HuH-7 (cell line): Measurements from ENCODE around the gene MIDN.
A peak's percentile ranks its signal among the peaks of the same experiment; 100 is the strongest.

Source experiments
- DNase-seq: peaks from one replicate; pipeline ENCODE4 v3.0.0; 2011; ENCODE audit warnings: low spot score

Gene MIDN

DNA sequence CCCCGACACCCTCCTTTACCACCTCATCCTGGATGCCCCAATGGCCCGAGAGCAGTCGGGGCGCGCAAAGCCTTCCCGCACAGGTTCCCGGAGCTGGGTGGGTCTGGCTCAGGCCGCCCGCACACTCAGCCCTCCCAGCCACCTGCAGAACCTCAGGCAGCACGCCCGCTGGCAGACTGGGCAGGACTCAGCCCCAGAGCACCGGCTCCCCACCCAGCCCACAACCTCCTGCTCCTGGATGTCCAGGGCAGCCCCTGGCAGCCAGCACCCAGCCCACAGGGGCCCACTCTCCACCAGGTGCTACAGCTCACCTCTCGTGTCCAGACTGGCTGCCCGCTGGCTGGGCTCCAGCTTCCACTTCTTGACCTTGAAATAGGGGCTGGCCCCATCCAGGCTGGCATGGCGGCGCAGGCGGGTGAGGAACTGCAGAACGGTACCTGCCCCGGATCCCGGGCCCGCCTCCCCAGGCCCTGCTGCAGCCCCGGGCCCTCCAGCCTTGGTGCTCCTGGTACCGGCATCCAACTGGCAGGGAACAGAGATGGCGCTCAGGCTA is 15.2 kb upstream of the MIDN start:
- no peak for DNase-seq

DNA sequence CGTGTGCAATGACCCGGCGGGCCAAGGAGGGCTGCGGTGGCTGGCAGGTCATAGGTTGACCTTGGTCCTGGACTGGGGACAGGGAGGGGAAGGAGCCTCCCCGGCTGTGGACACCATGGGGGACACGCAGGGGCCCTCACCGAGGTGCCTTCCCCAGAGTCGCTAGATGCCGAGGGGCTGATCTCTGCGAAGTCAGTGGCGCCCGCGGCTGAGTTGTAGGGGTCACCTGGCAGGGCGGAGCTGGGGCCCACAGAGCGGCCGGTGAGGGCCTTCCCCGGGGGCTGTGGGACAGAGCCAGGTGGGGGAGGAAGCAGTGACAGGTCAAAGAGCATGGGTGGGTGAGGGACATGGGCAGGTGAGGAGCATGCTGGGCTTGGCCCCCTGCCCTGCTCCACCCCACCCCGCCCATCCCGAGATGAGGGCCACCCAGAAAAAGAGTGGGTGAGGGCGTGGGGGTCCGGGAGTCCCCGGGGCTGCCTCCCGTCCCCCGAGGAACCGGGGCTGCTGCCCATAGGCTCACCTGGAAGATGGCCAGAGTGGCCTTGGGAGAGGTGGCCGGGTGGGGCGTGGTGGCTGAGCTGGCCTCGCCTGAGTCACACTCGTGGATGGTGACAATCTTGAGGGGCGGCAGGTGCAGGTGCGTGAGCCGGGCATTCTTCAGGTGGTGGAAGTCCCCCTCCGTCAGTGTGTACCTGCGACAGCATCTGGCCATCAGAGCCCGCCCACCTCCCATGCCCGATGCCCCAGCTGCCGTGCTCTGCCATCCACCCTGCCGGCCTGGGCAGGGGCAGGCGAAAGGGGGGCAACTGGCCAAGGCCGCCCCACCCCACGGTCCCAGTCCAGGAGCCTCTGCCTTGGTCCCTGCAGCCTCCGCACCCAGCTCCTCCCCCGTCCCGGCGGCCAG is 14.1 kb upstream of the MIDN start:
- no peak for DNase-seq

DNA sequence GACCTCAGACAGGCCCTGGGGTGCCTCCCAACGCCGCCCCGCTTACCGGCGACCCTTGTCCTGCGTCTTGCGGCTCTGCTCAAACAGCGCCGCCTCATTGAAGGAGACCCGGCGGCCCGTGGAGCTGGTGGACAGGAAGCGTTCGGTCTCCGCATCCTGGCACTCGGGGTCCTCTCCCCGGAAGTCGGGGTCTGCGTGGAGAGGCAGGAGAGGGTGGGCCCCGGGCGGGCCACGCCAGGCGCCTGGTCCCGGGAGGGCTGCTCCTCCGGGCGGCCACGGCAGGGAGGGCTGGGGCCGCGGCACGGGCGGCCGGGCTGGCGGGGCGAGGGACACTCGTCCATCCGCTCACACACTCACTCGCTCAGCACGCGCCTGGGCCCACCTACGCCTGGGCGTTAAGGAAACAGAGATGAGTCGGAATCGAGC is 13.4 kb upstream of the MIDN start:
- no peak for DNase-seq

DNA sequence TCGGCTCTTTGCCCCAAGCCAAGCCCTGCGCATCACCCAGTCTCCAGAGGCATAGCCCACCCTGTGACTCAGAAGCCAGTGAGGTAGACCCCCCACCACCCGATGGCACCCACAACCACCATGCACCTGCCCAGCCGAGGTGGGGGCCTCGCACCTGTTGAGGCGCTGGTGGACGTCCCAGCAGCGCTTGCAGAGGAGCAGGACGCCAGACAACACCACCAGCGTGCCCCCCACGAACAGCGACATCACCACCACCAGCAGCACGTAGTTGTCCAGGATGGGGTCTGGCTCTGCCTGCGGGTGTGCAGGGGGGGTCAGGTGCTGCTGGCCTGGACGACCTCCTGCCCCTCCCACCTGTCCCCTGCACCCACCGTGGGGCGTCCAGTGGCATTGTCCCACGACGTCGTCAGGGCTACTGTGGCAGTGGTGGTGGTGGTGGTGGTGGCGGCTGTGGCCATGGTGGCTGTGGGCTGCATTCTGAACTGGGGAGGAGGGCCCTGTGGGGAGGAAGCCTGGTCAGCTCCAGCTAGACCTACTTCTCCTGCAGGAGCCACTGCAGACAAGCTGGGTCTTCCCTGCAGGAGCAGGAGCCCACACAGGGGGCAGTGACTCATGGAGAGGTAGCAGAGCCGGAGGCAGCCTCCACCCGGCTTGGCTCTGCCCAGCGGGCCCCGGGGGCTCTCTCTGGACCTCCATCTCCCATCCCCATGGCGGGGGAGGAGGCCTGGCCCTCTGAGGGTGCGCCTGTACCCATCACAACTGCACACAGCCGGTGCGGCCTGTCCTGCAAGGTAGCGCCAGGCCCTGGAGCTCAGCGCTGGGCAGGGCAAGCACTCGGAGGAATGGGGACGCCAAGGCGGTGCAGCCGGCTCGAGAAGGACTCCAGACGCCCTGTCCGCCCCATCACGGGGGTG is 12.5 kb upstream of the MIDN start:
- no peak for DNase-seq

DNA sequence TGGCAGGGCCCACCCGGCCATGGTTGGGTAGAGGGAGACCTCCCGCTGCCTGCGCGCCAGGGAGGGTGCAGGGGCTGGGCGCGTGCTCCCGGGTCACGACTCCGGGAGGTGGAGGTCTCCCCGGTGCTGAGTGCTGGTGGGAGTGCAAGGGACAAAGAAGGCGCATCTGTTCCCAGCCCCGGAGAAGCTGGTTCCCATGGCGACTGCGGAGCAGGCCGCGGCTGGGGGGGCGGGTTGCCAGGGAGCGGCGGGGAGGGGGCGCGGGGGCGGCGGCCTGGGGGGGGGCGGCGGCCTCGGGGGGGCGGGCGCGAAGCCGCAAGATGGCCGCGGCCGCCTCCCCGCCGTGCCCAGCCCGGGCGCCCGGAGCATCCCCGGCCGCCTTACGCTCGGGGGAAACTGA is 11.8 kb upstream of the MIDN start:
- DNase-seq = no peak

DNA sequence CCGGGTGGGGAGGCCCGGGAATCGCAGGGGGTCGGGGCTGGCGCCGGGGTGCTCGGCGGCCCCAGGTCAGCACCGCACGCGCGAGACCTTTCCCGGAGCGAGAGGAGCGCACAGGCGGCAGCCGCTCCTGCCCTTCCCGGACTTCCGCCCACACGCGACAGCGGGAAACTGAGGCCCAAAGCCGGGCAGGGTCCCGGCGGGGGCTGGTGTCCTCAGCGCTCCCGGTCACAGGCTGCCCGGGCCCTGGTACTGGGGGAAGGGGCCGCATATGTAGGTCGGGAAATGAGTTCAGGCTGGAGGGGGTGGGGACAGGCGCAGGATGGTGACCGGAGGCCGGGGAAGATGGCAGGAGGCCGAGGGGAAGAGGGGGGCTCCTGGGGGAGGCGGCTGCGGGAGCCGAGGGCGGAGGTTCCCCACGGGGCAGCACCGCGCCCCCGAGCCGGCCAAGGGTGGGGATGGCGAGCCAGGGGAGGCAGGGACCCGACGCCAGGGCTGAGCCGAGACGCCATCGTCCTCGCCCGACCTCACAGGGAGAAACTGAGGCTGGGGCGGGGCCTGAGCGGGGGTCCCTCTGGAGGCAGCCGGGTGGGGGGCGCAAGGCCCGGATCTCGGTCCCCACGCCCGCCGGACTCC is 11.2 kb upstream of the MIDN start:
- DNase-seq = no peak

DNA sequence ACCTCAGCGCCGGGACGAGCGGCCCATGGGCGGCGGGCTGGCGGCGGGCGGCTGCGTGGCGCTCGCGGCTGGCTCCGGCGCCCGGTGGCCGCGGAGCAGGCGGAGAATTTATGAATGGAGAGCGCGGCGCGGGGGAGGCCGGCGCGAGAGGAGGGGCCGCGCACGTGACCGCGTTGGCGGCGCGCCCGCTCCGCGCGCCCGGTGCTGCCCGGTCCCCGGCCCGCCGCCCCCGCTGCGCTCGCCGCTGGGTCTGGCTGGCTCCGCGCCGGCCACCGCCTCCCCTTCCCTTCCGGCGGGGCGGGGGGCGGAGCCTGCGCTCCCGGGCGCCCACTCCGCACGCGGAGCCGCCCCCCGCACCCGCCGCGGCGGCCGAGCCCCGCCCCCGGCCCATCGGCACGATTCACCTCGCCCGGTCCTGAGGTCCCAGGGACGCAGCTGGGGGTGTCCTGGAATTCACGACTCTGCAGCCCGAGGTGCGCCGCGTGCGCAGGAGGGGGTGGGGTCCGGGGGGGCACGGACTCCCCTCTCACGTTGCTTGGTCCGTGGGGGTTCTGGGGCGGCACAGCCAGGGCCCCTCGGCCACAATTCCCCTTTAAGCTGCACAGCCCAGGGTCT is 10.5 kb upstream of the MIDN start, which contains the start of gene CBARP:
TSS of gene CBARP (minus strand) at position 252 of the 615 bp plus-strand sequence. CDS start 1,905 bp downstream, outside the sequence.
- peak; percentile 67 for DNase-seq

DNA sequence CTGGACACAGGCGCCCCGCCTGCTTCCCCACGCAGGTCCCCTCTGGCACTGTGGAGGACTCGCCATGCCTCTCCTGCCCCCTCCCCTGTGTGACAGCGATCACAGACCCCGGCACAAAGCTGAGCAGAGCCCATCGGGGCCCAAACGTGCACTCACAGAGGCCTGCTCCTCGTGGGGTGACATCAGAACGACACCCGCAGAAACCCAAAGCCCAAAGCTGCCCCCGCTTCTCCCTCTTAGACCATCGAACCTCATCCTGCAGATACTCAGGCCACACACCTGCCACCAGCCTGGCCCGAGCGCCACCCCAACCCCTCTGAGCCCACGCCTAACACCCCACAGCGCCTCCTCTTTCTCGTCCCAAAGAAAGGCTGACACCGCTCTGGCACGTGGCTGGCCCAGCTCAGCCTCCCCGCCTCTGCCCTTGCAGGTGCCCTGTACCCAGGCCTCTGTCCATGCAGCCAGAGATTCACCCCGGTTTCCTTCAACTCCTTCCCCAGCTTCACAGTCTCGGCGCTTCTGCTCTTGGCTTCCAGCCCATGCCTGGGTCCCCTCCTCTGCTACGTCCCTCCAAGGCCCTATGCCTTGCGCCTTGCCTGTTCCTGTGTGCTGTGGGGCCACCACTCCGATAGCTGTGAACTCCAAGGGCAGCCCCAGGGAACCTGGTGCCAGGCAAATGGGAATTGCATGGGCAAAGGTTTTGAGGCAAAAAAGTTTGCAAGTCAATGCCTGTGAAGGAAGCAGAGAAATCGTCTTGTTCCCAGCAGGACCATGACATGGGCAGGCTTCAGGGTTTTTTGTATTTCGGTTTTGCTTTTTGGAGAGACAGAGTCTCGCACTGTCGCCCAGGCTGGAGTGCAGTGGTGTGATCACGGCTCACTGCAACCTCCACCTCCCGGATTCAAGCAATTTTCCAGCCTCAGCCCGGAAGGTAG is 9.7 kb upstream of the MIDN start:
- no peak for DNase-seq

DNA sequence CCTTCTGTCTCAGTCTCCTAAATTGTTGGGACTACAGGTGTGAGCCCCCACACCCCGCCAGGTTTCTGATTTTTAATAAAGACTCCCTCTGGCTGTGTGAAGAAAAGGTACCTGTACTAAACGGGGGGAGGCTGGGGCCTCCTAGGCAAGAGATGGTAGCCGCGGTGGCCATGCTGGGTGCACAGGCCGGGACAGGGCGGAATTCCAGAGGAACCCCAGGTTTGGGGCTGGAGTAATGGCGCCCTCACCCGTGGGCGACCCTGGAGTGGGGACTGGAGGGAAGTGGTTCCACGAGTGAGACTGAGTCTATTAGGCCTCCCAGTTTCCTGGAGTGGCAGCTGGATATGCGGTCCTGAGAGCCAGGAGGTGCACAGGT is 9.0 kb upstream of the MIDN start:
- DNase-seq = no peak

DNA sequence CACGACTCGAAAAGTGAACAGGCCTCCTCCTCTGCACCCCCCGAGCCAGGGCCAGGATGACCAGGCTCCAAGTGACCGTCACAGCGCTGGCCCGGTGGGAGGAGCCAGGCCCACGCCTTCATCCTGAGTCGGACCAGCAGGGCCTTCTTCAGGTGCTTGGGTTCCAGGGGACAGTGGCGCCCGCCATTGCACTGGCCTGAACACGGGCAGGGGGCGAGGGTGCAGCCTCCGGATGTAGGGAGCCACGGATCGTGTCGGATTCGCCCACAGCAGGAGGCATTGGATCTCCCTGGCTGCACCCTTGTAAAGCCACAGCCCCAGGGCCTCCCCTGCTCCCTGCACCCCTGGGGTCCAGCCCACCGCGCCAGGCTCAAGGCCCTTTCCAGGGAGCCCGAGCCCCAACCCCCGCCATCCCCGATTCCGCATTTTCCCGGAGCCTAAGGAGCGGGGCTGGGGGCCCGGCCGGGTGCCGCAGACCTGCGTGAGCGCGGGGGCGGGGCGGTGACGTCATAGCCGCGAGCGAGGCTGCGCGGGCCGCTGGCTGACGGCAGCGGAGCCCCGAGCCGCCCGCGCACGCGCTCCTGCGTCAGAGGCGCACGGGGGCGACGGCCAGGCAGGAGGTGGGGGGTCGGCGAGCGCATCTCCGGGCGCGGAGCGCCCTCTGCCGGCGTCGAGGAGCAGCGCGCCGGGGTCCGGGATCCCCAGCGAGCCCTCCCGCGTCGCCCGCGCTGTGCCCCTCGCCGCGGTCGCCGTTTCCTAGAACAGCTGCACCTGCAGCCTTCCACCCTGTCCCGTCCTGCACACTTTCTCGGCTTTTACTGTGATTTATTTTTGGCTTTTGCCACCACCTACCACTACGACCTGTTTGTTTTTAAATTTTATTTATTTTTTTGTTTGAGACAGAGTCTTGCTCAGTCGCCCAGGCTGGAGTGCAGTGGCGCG is 8.3 kb upstream of the MIDN start:
- peak; percentile 88 for DNase-seq

DNA sequence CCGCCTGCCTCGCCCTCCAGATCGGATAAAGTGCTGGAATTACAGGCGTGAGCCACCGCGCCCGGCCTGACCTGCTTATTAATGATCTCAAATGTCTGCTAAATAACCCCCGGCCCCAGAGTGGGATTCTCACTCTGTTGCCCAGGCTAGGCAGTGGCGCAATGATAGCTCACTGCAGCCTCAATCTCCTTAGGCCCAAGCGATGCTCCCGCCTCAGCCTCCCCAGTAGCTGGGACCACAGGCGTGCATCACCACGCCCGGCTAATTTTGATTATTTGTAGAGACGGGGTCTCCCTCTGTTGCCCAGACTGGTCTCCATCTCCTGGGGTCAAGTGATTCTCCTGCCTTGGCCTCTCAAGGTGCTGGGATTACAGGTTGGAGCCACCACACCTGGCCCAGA is 7.5 kb upstream of the MIDN start:
- no peak for DNase-seq

DNA sequence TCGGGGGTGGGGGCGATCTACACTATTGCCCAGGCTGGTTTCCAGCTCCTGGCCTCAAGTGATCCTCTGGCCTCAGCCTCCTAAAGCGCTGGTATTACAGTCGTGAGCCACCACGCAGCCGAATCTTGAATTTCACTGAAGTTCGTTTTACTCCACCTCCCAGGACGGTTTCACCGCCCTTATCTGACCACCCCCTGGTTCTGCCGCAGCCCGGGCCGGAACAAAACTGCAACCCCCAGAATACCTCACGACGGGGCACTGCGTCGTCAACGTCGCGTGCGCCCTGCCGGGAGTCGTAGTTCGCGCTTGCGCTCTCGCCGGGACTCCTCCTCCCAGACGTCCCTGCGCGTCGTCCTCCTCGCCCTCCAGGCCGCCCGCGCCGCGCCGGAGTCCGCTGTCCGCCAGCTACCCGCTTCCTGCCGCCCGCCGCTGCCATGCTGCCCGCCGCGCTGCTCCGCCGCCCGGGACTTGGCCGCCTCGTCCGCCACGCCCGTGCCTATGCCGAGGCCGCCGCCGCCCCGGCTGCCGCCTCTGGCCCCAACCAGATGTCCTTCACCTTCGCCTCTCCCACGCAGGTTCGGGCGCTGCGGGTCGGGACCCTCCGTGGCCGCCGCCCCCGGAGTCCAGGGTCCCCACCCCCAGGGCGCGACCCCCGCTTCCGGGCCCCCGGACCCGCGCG is 6.8 kb upstream of the MIDN start, which contains the start of gene ATP5F1D:
TSS of gene ATP5F1D (plus strand) at position 335 of the 679 bp plus-strand sequence. CDS start at position 435, 100 bp downstream.
- peak; percentile 95 for DNase-seq

DNA sequence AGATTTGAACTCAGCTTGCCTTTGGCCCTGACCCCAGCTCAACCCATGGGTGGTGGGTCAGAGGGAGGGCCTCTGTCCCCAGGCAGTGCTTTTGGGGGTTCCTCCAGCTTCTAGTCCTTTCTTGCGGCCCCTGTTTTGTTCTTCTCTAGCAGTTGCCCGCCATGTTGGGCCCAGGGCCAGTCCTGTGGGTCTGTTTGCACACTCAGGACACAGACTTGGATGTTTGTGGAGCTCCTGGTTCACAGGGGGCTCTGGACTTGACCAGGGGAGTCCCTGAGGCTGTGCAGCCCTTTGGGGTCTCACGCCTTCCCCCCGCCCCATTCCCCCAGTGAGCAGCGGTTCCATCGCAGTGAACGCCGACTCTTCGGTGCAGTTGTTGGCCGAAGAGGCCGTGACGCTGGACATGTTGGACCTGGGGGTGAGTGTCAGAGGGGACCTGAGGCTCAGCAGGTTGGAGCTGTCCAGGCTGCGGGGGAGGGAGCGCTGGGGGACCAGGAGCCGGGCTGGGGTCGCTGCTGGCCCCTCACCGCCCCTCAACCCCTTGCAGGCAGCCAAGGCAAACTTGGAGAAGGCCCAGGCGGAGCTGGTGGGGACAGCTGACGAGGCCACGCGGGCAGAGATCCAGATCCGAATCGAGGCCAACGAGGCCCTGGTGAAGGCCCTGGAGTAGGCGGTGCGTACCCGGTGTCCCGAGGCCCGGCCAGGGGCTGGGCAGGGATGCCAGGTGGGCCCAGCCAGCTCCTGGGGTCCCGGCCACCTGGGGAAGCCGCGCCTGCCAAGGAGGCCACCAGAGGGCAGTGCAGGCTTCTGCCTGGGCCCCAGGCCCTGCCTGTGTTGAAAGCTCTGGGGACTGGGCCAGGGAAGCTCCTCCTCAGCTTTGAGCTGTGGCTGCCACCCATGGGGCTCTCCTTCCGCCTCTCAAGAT is 4.4 kb upstream of the MIDN start:
- DNase-seq = peak; percentile 89

DNA sequence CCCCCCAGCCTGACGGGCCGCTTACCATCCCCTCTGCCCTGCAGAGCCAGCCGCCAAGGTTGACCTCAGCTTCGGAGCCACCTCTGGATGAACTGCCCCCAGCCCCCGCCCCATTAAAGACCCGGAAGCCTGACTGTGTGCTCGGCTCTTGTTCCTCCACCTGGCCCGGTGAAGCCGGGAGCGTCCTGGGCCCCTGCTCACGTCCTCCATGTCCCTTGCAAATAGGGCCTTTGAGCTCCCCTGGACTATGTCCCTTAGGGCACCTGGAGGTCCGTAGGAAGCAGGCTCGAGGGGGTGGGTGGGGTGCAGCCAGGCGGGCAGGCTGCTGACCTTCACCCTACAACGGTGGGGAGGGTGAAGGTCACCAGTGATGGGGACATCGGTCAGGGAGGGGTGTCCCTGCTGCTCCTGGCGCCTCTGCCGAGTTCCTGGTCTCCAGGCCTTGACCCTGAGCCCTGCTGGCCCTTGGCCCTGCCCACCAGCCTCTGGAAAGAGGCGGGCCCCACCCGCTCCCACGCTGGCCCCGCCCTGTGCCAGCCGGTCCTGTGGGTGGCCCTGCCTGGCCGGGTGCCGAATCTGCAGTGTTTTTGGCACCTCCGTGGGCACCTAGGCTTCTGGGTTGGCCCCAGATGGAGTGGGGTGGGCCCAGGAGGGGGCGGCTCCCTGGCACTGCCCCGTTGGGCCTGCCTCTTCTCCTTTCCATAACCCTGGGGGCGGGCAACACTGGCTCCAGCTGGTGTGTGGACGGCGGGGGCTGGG is 3.5 kb upstream of the MIDN start:
- DNase-seq = no peak

DNA sequence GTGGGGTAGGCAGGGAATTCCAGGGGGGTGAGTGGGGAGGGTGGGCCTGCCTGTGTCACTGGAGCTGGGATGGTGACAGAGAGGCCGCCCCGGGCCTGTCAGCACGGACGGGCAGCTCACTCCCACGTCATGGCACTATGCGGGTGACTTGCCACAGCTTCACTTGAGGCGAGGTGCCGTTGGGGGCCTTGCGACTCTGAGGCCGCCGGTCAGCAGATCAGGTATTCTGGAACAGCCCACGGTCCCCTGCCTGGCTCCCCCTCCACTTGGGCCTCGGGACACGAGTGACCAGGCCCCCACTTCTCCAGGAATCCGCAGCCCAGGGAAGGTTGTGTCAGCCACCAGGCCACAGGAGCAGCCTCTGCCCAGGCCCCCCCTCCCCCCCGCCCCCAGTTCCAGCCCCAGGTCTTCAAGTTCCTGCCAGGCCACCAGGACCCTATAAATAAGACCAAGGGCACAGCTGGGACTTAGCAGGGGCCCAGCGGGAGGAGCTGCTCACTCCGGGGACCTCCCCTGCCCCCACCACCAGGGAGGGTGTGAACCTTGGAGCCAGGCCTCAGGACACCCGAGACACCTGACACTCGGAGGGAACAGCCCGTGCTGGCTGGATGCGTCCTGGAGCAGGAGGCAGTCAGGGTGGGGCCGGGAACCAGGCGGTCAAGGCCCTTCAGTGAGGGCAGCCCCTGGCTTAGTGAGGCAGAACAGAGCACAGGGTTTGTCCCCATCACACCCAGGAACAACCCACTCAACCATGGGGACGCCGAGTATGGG is 2.7 kb upstream of the MIDN start:
- DNase-seq = no peak
